BJ (cell line): ENCODE measurements around the gene TEAD2. TPM values are rescaled to one million over a fixed set of nuclear protein-coding genes. Genes with fewer than 3 reads are reported as not detected.

Experiments used
- CTCF ChIA-PET: fragments of 350-600 bp; formaldehyde crosslinking; extraction: SDS; loops from one replicate; lab custom pipeline; 2021; ENCODE audit warnings: antibody characterized with exemption, inconsistent platforms; lab: Yijun Ruan, JAX
- POLR2A ChIA-PET: fragments of 300-600 bp; sonication (Branson Sonifier 250); formaldehyde crosslinking; extraction: SDS; loops from one replicate; lab custom pipeline; 2021; ENCODE audit warnings: antibody characterized with exemption; lab: Charles Lee
- DNase-seq: peaks from one replicate; pipeline ENCODE4 v3.0.0-alpha.2; 2011; ENCODE audit warnings: low read depth
- H3K27me3 ChIP-seq: 2 replicates; pipeline ENCODE4 v1.6.0; 2011; ENCODE audit warnings: low read length; ENCODE audit not compliant: control insufficient read depth, insufficient read depth
- H3K36me3 ChIP-seq: 2 replicates; pipeline ENCODE4 v1.5.1; 2011; ENCODE audit warnings: low read length; ENCODE audit not compliant: control insufficient read depth, insufficient read depth
- H3K4me3 ChIP-seq: 2 replicates; pipeline ENCODE4 v1.5.1; 2011; ENCODE audit warnings: low read depth, mild to moderate bottlenecking, control low read depth, low read length
- polyA plus RNA-seq: library from polyadenylated mRNA; depleted of rRNA; stranded (reverse); fragments of >200 nt; gene quantifications from 2 replicates; pipeline ENCODE4 v1.2.3, GENCODE V29; 2011
- TF ChIP-seq, protein P1 (sequence below): IDR thresholded peaks from 2 replicates; pipeline ENCODE4 v1.5.1; 2011; ENCODE audit warnings: low read depth, mild to moderate bottlenecking, control low read depth, inconsistent platforms, low read length, moderate library complexity; ENCODE audit not compliant: insufficient read depth

TEAD2 gene
- polyA plus RNA-seq, 1 experiment: 37.1 TPM

DNA sequence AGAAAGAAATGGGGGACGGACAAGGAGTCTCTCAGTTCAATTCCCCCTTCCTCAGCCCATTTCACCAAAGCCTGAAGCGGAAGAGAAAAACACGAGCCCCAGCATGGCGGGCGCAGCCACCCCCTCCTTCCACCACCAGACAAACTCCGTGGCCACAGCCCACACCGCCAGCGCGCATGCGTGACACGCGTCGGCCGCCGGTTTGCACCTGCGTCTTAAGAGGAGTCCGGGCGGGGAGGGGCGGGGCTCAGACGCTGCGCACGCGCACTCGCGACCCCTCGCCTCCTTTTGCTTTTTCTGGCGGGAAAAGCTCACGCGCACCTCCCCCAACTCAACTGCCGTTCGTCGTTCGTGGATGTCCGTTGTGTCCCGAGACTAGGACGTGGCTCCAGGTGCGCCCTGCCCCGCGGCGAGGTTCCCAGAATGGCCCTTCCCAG lies 25.7 kb upstream of the TEAD2 start, which contains the start of gene KASH5:
TSS of gene KASH5 (plus strand) at position 314 of the 437 bp plus-strand sequence. CDS start 2,635 bp downstream, outside the sequence.
- no peak within 1 kb of the TSS for H3K4me3 ChIP-seq
- ChIA-PET CTCF (no interaction called here), POLR2A (no interaction called here)
- no peak for DNase-seq
- TF ChIP-seq, protein P1, sequence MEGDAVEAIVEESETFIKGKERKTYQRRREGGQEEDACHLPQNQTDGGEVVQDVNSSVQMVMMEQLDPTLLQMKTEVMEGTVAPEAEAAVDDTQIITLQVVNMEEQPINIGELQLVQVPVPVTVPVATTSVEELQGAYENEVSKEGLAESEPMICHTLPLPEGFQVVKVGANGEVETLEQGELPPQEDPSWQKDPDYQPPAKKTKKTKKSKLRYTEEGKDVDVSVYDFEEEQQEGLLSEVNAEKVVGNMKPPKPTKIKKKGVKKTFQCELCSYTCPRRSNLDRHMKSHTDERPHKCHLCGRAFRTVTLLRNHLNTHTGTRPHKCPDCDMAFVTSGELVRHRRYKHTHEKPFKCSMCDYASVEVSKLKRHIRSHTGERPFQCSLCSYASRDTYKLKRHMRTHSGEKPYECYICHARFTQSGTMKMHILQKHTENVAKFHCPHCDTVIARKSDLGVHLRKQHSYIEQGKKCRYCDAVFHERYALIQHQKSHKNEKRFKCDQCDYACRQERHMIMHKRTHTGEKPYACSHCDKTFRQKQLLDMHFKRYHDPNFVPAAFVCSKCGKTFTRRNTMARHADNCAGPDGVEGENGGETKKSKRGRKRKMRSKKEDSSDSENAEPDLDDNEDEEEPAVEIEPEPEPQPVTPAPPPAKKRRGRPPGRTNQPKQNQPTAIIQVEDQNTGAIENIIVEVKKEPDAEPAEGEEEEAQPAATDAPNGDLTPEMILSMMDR: no peak
- no peaks in the 10 kb centered on the region for H3K36me3 ChIP-seq
- H3K27me3 ChIP-seq: peaks cover 2% of the 10 kb centered on the region; the same call in 1 of the 2 replicates

DNA sequence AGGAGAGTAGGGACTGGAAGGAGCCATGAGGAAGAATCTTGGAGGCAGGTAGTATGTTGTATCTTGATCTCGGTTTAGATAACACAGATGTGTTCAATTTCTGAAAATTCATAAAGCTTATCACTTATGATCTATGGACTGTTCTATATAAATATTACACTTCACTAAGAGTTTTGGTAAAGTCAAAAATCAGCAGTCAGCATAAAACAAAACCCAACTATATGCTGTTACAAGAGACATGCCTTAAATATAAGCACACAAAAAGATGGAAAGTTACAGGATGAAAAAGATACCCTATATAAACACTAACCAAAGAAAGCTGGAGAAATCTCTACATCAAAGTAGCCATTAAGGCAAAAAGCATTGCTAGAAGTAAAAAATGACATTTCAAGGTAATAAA lies 21.4 kb upstream of the TEAD2 start:
- Histone ChIP-seq H3K36me3 (no peaks in the 10 kb centered on the region), H3K27me3 (no peaks in the 10 kb centered on the region), H3K4me3 (no peak overlapping the region)
- no peak for DNase-seq
- CTCF ChIA-PET: interaction anchor here (1.8 kb wide), 1 partner anchor 9 kb away, joined by 8 read pairs; no protein-coding TSS in a partner anchor
- TF ChIP-seq, protein P1: no peak
- POLR2A ChIA-PET: interaction anchor here (0.7 kb wide), 1 partner anchor 75 kb away, joined by 6 read pairs; no protein-coding TSS in a partner anchor

DNA sequence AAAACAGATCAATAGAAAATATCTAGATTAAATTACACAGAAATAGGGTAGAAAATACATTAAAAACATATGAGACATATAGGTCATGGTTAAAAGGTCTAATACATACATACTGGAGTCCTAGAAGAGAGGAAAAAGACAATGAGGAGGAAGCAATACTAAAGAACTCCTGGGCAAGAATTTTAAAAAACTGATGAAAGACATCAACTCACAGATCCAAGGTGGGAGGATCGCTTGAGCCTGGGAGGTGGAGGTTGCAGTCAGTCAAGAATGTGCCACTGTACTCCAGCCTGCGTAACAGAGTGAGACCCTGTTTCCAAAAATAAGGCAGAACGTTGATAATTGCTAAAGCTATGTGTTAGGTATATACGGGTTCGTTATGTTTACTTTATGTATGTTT lies 20.4 kb upstream of the TEAD2 start:
- CTCF ChIA-PET: interaction anchor here (0.9 to 1.8 kb wide), 3 partner anchors 9 to 59 kb away, joined by 3 to 8 read pairs (median 3); no protein-coding TSS in a partner anchor
- TF ChIP-seq, protein P1: no peak
- no peak for DNase-seq
- Histone ChIP-seq H3K27me3 (no peaks in the 10 kb centered on the region), H3K4me3 (no peak overlapping the region), H3K36me3 (no peaks in the 10 kb centered on the region)
- POLR2A ChIA-PET: no interaction called here

DNA sequence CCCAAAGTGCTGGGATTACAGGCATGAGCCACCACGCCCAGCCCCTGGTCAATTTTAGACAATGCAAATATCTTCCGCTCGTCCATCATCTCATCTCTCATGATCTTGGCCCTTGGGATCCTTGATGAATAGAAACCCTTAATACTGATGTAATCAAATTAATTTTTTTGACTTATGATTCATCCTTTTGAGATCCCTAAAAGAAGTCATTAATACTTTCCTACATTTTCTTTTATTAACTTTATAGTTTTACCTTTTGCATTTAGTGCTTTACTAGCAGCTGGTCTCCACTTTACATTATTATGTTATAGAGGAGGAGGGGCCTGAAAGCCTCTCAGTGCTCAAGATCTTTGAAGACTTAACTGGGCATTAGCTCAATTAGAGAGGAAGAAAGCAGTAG lies 18.2 kb upstream of the TEAD2 start:
- ChIA-PET POLR2A (no interaction called here), CTCF (interaction anchor here (1.4 to 3.9 kb wide), 2 partner anchors 11 to 64 kb away, joined by 4 to 18 read pairs; no protein-coding TSS in a partner anchor)
- DNase-seq: no peak
- TF ChIP-seq, protein P1: no peak
- Histone ChIP-seq H3K36me3 (no peaks in the 10 kb centered on the region), H3K27me3 (no peaks in the 10 kb centered on the region; the same call in 1 of the 2 replicates), H3K4me3 (no peak overlapping the region)

DNA sequence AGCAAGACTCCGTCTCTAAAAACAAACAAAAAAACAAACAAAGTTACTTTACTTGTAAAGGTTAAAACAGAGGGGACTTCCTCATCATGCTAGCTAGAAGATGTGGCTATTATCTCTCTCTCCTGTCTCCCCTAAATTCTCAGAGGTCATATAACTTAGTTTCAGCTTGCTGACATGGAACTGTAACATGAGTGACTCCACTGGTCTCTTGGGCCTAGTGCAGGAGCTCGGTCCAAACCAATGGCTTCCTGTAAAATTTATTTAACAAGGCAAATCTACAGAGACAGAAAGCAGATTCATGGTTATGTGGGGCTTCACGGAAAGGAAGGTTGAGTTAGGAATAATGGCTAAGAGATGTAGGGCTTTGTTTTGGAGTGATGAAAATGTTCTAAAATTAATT lies 16.3 kb upstream of the TEAD2 start:
- peaks cover 2% of the 10 kb centered on the region; the same call in 1 of the 2 replicates for H3K27me3 ChIP-seq
- no peaks in the 10 kb centered on the region for H3K36me3 ChIP-seq
- ChIA-PET CTCF (interaction anchor here (3.9 kb wide), 1 partner anchor 12 kb away, joined by 18 read pairs; no protein-coding TSS in a partner anchor), POLR2A (no interaction called here)
- no peak overlapping the region for H3K4me3 ChIP-seq
- no peak for DNase-seq
- TF ChIP-seq, protein P1: no peak
